Activated CD4-positive, alpha-beta T cell treated with anti-CD3 and anti-CD28 coated beads, Interleukin-2, Interleukin-6, amounts not matched to agents 100 ng/mL and 50 ng/mL, durations not matched to agents 16 hours and 8 hours (primary cell): ENCODE results near the gene REPIN1.
A peak's percentile ranks its signal among the peaks of the same experiment; 100 is the strongest.

Source experiments
- DNase-seq: peaks from one replicate; pipeline ENCODE4 v3.0.0-alpha.2; 2020

Gene REPIN1

DNA sequence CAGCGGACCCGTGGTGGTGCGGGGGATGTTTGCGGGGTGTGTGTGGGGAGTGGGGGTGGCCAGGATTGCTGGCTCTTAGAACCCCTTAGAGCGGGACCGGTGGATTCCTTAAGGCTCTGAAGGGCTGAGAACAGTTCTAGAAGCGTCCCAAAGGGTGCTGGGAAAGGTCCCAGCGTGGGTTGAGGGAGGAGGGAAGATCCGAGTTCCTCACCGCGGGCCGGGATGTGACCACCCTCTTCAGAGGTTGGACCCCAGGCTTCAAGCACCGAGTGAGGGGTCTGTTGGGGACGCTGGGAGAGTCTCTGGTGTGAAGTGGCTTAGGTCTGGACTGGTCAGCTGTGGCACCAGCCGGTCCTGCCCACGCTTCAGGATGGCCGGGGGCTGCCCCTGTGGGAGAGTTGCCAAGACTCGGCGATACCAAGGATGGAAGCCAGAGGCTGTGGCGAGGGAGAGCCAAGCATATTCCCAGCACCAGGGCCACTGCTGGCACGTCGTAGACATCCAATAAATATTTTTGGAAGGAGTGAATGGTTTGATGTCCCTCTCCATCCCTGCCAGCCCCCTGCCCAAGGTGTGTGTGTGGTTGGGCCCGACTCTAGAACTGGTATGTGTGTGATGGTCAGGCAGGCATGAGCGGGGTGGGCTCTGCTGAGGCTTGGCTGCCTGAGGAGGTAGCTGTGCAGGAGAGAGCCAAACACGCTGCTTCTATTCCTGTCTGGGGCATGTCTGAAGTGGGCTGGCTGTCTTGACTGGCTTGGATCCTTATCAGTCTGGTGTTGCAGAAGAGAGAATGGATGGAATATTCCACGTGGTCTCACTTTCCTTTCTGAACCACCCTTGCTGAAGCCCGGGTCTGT is 29.7 kb downstream of the REPIN1 start:
- no peak for DNase-seq

GRCh38 chr7:150398965-150399320 is 30.3 kb downstream of the REPIN1 start:
- DNase-seq, result no peak

- no peak for DNase-seq
These were observed 30.9 kb downstream of the REPIN1 start for GRCh38 chr7:150399421-150400007.

GRCh38 chr7:150400008-150400787 is 31.6 kb downstream of the REPIN1 start:
- no peak for DNase-seq

DNA sequence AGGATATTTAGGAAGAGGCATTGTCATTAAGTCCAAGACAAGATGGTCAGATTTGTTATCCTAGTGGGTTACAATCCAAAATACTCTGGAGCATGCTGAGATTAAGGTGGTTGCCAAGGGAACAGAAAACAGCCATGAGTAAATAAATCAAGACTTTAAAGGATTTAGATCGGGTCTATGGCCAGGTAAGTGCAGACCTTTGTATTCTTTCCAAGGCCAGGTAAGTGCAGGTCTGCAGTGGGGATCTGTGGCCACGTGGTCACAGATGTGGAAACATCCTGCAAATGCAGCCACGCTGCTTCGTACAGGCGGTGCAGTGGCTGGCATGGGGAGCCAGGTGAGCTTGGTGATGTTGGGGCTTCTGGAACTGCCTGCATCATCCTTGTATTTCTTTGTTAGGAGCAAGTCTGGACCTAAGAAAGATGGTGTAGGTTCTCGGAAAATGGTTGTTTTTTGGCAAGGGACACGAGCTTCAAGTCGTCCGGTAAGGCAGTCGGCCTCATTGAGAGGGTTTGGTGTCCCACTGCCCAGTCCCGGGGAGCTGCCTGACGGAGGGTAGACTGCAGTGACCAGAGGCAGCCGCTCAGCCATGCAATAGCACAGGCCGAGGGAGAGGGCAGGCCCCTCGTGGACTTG is 32.3 kb downstream of the REPIN1 start:
- DNase-seq, result no peak

- no peak for DNase-seq
These were observed 32.8 kb downstream of the REPIN1 start for GRCh38 chr7:150401424-150401790.

- DNase-seq, result no peak
These were observed 33.4 kb downstream of the REPIN1 start for GRCh38 chr7:150401861-150402631.

GRCh38 chr7:150402671-150403321 is 34.2 kb downstream of the REPIN1 start:
- no peak for DNase-seq

DNA sequence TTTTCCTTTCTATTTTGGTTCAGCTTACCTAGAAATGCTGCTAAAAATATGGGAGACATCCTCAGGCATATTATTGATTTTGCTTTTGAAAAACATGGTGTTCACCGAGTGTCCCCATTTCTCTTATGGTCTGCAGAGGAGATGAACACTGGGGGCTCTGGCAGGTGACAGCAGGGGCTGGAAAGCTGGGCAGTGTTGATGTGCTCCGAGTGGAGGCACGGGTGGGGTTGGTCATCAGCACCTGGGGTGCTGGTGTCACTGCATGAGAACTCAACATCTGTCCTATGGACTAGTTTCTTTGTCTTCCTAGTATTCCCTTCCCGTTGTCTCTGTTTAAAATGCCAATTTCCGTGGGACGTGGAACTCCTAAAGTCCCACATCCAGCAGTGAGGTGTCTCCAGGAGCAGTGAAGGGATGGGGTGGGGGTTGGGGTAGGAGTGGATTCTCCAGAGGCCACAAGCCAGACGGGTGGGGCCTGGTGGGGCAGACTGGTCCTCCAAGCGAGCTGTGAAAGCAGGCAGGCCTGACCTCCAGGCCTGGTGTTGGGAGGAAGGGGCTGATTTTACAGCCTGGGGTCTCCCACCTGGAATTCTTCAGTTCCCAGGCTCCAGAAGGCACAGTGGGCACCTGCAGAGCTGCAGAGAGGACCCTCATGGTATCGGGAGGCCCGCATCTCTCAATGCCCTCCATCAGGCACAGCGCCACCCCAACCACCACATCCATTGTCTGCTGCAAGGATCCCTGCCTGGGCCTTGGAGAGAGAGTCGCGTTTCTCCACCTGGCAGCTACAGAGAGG is 35.0 kb downstream of the REPIN1 start:
- no peak for DNase-seq

DNA sequence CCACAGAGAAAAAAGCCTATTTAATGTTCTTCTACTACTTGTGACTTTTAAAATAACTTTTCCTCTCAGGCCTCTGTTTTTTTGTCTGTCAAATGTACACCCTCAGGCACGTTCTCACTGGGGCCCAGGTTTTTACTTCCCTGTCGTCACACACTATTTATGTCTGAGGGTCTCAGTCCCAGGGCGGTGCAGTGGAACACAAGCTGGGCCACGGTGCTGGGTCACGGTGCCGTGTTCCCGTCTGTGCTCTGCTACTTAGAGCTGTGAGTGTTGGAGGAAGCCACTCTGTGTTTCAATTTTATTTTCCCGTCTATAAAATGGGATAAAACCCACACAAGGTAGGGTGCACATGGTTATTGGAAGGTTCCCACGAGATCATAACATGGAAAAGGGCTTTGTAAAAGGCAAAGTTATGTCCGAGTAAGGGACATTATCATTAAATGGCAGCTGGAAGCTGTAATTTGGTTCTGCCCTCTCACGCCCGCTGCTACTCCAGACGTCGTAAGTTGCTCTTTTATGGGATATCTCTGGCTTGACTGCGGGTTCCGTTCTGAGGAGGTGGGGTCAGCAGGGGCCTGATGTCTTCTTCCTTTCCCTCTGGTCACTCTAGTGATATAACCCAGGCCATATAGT is 35.7 kb downstream of the REPIN1 start:
- DNase-seq, result no peak

DNA sequence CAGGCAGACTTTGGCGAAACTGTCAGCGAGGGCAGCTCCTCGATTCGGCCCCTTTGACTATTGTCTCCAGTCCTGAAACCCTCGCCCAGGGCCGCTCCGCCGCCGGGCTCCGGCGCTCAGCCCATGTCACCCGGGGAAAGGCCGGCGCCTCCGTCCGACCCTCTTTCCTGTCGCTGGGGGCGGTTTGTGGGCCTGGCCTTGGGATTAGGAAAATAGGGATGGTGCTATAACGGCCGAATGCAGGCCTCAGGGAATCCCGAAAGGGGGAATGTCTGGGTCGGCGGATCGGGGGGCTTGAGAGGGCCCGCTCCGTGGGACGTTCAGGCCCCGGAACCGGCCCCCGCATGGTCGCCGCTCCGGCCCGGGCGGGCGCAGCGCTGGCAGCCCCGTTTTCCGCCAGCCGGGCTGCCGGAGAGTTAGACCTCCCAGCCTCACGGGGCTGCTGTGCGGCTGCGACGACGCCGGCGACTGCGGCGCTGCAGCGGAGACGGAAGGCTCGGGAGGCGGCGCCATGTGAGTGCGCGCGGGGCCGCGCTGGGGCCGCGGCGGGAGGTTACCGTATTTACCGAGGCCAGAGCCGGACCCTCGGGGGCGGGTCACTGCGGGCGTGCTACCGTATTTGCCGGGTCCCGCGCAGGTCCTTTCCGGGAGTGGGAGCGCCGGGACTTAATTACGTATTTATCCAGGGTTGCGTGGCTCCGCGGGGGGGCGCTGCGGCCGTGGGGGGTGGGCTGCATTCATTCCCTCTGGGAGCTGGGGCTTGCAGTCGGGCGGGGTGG is 36.4 kb downstream of the REPIN1 start:
- peak; percentile 89 for DNase-seq

GRCh38 chr7:150405584-150406311 is 37.1 kb downstream of the REPIN1 start:
- DNase-seq, result no peak

- no peak for DNase-seq
These were observed 37.6 kb downstream of the REPIN1 start for GRCh38 chr7:150406312-150406566.

- peak; percentile 80 for DNase-seq
These were observed 38.2 kb downstream of the REPIN1 start for GRCh38 chr7:150406567-150407421.

- DNase-seq, result no peak
These were observed 39.2 kb downstream of the REPIN1 start for GRCh38 chr7:150407588-150408392.

DNA sequence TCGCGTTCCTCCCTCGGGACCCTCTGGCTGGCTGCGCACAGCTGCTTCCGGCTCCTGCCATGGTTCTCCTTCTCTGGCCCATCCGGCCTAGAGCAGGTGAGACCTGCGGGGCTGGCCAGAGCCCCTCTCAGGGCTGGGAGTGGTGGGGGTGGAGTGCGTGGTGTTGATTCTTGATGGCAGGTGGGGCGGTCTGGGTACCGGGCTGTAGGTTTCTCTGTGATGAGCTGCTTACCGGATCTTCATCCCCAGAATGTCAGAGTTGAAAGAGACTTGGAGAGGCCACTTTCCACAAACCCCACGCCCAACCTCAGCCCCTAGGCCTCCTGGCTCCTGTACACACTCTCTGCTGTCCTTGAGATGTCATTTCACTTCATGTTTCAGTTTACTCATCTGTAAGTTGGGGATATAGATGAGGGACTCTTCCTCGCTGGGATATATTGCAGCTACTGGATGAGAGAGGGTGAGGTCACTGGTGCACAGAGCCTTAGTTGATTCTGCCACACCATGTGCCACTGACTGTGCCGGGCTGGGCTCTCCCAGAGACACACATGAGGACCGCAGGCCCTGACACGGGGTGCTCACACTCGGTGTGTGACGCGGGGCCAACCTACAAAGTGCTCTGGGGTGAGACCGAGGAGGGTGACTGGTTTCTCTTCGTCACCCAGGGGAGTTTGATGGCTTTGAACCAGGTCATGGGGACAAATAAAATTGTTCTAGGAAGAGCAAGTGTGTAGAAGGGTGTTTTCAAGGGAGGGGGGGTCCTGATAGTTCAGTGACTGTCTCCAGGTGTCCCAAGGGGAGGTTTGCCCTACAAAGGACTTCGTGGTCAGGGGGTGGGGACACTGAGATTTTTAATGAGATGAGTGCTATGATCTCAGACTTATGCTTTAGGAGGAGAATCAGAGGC is 40.0 kb downstream of the REPIN1 start:
- no peak for DNase-seq
